Measurements from ENCODE around the gene SLC16A5. TPM values are rescaled to one million over a fixed set of nuclear protein-coding genes. Genes with fewer than 3 reads are reported as not detected.

SLC16A5 gene
- total and polyA plus RNA-seq, 10 of the 15 experiments (the other 5 are each of a cell fraction or from before 2014, with no cell fraction given), result 0.03 to 3.1 (median 0.96) TPM

- DNase-seq (ENCODE audit: low read depth, low spot score), result no peak
- FAIRE-seq, result no peak
- peak overlapping the region; percentile 65 for H2AFZ ChIP-seq (ENCODE audit: control insufficient read depth, low read depth, low read length)
- in situ Hi-C loops (cut with MboI), result no loop called here
- 3% methylated on average over 21 of the region's 38 CpGs for WGBS (ENCODE audit: insufficient coverage, insufficient replicate concordance, low lambda C conversion rate, missing lambda C conversion rate)
- H3K4me3 ChIP-seq, result peak overlapping the region; percentile 97
- peak overlapping the region; percentile 87 for H3K4me2 ChIP-seq (ENCODE audit: control insufficient read depth, insufficient read depth)
- TF ChIP-seq ZBED1 (IDR thresholded peaks at IDR 0.05; ENCODE audit: borderline replicate concordance) (no peak), HDGF (IDR thresholded peaks at IDR 0.05) (peak; percentile 38; the same call in 1 of the 2 replicates)
- TF ChIP-seq, protein P1, sequence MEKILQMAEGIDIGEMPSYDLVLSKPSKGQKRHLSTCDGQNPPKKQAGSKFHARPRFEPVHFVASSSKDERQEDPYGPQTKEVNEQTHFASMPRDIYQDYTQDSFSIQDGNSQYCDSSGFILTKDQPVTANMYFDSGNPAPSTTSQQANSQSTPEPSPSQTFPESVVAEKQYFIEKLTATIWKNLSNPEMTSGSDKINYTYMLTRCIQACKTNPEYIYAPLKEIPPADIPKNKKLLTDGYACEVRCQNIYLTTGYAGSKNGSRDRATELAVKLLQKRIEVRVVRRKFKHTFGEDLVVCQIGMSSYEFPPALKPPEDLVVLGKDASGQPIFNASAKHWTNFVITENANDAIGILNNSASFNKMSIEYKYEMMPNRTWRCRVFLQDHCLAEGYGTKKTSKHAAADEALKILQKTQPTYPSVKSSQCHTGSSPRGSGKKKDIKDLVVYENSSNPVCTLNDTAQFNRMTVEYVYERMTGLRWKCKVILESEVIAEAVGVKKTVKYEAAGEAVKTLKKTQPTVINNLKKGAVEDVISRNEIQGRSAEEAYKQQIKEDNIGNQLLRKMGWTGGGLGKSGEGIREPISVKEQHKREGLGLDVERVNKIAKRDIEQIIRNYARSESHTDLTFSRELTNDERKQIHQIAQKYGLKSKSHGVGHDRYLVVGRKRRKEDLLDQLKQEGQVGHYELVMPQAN (conservative IDR thresholded peaks at IDR 0.05), result peak; percentile 52; the same call in 1 of the 2 replicates
- H3K4me1 ChIP-seq (ENCODE audit: control insufficient read depth, insufficient read depth, low read length), result peaks cover 3% of the 10 kb centered on the region
- peaks cover 22% of the 10 kb centered on the region for H3K79me2 ChIP-seq (ENCODE audit: control insufficient read depth, insufficient read depth, low read length)
- intact Hi-C loops (cut with micrococcal nuclease; ENCODE audit: unreplicated experiment), result loop anchor here (1.0 kb wide), 1 partner anchor 13 kb away; no protein-coding TSS in a partner anchor
- ChIA-PET CTCF (interaction anchor here (1.2 to 2.7 kb wide), 5 partner anchors 12 to 86 kb away, joined by 3 to 16 read pairs (median 5); partner anchors contain the start of gene MRPL58), POLR2A (interaction anchor here (0.9 to 1.8 kb wide), 9 partner anchors 9 to 202 kb away, joined by 3 to 7 read pairs (median 3); partner anchors contain the start of genes CDR2L, FDXR and MRPL58), RAD21 (ENCODE audit: unreplicated experiment) (interaction anchor here (0.5 to 4.3 kb wide), 5 partner anchors 37 to 86 kb away, joined by 4 to 22 read pairs (median 5); no protein-coding TSS in a partner anchor), SMC1A (ENCODE audit: uncharacterized antibody, unreplicated experiment) (interaction anchor here (1.0 to 2.5 kb wide), 5 partner anchors 15 to 86 kb away, joined by 4 to 11 read pairs (median 5); partner anchors contain the start of gene MRPL58)
- peak overlapping the region; percentile 64; the same call in 1 of the 2 replicates for H3K27ac ChIP-seq (ENCODE audit: control insufficient read depth, insufficient read depth)
- peak overlapping the region; percentile 80 for H3K9ac ChIP-seq (ENCODE audit: control insufficient read depth, insufficient read depth, low read length)
- no peaks in the 10 kb centered on the region for H3K9me3 ChIP-seq (replicated peaks; ENCODE audit: control insufficient read depth, insufficient read depth, low read length)
- no peak for ATAC-seq
- no peaks in the 10 kb centered on the region; a peak in 1 of 4 replicates for H3K36me3 ChIP-seq (ENCODE audit: control insufficient read depth in 2 of 2, insufficient read depth in 2 of 2, low read length in 1 of 2)
- no TSS peak for BruUV-seq (replicated peaks)
- no peaks in the 10 kb centered on the region for H4K20me1 ChIP-seq (ENCODE audit: control insufficient read depth, insufficient read depth)
- H3K27me3 ChIP-seq (replicated peaks in 1 of 2; ENCODE audit: control insufficient read depth in 2 of 2, insufficient read depth in 2 of 2, low read length in 1 of 2), result no peaks in the 10 kb centered on the region
These were observed 40.2 kb upstream of the SLC16A5 start for GRCh38 chr17:75047398-75048098.
